ENCODE results near the gene RAB7B. TPM values are rescaled to one million over a fixed set of nuclear protein-coding genes. Genes with fewer than 3 reads are reported as not detected.
"Not testable (repeated sequence)": the region's sequence is repeated elsewhere in the genome, so short reads cannot be mapped to it uniquely, and the experiment has no call there.

Gene RAB7B
- total and polyA plus RNA-seq, 4 donors, result 0.08 to 0.89 (median 0.20) TPM; not detected in 1

- Histone ChIP-seq H3K9ac (ENCODE audit: low read depth in 1 of 2, low read length in 2 of 2) (no peak overlapping the region), H3K27ac (ENCODE audit: low read depth in 1 of 2, low read length in 2 of 2) (peak overlapping the region in 1 of 2 donors; percentile 2), H3K4me1 (ENCODE audit: control insufficient read depth in 4 of 4, insufficient read depth in 4 of 4, low read length in 3 of 4) (peaks cover 1 to 13% (median 7%) of the 10 kb centered on the region in 4 donors), H3K27me3 (ENCODE audit: control insufficient read depth in 4 of 4, insufficient read depth in 4 of 4, low read length in 3 of 4) (no peaks in the 10 kb centered on the region), H3K36me3 (ENCODE audit: control insufficient read depth in 4 of 4, insufficient read depth in 3 of 4, low read depth in 1 of 4, low read length in 3 of 4) (no peaks in the 10 kb centered on the region), H3K9me3 (ENCODE audit: control insufficient read depth in 4 of 4, low read length in 3 of 4) (no peaks in the 10 kb centered on the region), H3K4me3 (ENCODE audit: low read depth in 1 of 3, low read length in 3 of 3) (no peak overlapping the region)
- TF ChIP-seq NR2F2 (IDR thresholded peaks at IDR 0.05), result no peak
- no peak for TF ChIP-seq EGR1 (IDR thresholded peaks at IDR 0.05; ENCODE audit: low read depth in 2 of 2)
- no peak for TF ChIP-seq RAD21 (IDR thresholded peaks at IDR 0.05)
- TF ChIP-seq FOXA2 (IDR thresholded peaks at IDR 0.05), result no peak
- no peak for TF ChIP-seq YY1 (IDR thresholded peaks at IDR 0.05)
- TF ChIP-seq TAF1 (conservative IDR thresholded peaks at IDR 0.05), result no peak
- TF ChIP-seq FOXA1 (IDR thresholded peaks at IDR 0.05), result no peak
- TF ChIP-seq, protein P1, sequence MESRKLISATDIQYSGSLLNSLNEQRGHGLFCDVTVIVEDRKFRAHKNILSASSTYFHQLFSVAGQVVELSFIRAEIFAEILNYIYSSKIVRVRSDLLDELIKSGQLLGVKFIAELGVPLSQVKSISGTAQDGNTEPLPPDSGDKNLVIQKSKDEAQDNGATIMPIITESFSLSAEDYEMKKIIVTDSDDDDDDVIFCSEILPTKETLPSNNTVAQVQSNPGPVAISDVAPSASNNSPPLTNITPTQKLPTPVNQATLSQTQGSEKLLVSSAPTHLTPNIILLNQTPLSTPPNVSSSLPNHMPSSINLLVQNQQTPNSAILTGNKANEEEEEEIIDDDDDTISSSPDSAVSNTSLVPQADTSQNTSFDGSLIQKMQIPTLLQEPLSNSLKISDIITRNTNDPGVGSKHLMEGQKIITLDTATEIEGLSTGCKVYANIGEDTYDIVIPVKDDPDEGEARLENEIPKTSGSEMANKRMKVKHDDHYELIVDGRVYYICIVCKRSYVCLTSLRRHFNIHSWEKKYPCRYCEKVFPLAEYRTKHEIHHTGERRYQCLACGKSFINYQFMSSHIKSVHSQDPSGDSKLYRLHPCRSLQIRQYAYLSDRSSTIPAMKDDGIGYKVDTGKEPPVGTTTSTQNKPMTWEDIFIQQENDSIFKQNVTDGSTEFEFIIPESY (IDR thresholded peaks at IDR 0.05), result no peak
- no peak for TF ChIP-seq ATF3 (IDR thresholded peaks at IDR 0.05)
- TF ChIP-seq JUND (IDR thresholded peaks at IDR 0.05), result no peak
- TF ChIP-seq CTCF (IDR thresholded peaks at IDR 0.05; ENCODE audit: low read depth, low read length, missing input control), result no peak
- no peak for TF ChIP-seq REST (IDR thresholded peaks at IDR 0.05)
- no peak for TF ChIP-seq RXRA (IDR thresholded peaks at IDR 0.05)
- 77% methylated on average over 13 of the region's 13 CpGs for WGBS
- DNase-seq (ENCODE audit: low spot score), result no peak
These were observed 4.5 kb downstream of the RAB7B start for GRCh38 chr1:205998457-205999241.

DNA sequence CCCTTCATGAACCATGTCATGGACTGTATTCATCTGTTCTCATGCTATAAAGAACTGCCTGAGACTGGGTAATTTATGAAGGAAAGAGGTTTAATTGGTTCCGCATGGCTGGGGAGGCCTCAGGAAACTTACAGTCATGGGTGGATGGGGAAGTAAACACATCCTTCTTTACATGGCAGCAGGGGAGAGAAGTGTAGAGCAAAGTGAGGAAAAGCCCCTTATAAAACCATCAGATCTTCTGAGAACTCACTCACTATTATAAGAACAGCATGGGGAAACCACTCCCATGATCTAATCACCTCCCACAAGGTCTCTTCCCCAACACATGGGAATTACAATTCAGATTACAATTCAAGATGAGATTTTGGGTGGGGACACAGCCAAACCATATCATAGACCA, 6.6 kb downstream of the RAB7B start:
- not testable (repeated sequence) for H3K9ac ChIP-seq (ENCODE audit: low read depth in 1 of 2, low read length in 2 of 2); DNase-seq (ENCODE audit: low spot score); H3K27me3 ChIP-seq (ENCODE audit: control insufficient read depth in 4 of 4, insufficient read depth in 4 of 4, low read length in 3 of 4); H3K9me3 ChIP-seq (ENCODE audit: control insufficient read depth in 4 of 4, low read length in 3 of 4); H3K27ac ChIP-seq (ENCODE audit: low read depth in 1 of 2, low read length in 2 of 2); H3K4me1 ChIP-seq (ENCODE audit: control insufficient read depth in 4 of 4, insufficient read depth in 4 of 4, low read length in 3 of 4); H3K4me3 ChIP-seq (ENCODE audit: low read depth in 1 of 3, low read length in 3 of 3); H3K36me3 ChIP-seq (ENCODE audit: control insufficient read depth in 4 of 4, insufficient read depth in 3 of 4, low read depth in 1 of 4, low read length in 3 of 4)
- 98% methylated on average over 1 of the region's 1 CpG for WGBS
